Measurements from ENCODE around the gene CACNA1E. TPM values are rescaled to one million over a fixed set of nuclear protein-coding genes. Genes with fewer than 3 reads are reported as not detected.
A peak's percentile ranks its signal among the peaks of the same experiment; 100 is the strongest.

CACNA1E gene
- 0.06 TPM for polyA plus RNA-seq (2013, experiment 1 of 2)
- polyA plus RNA-seq (2013, experiment 2 of 2) = 0.03 TPM

GRCh38 chr1:181483285-181484195 is at the start of gene CACNA1E:
Gene CACNA1E (plus strand): TSS chr1:181483517. CDS start chr1:181483745, 228 bp downstream.
- no peak within 1 kb of the TSS for H3K4me3 ChIP-seq (ENCODE audit: low read length)
- H3K27me3 ChIP-seq (ENCODE audit: insufficient read depth, low read length, poor library complexity) = peaks cover 46% of the 10 kb centered on the region
- WGBS (ENCODE audit: extremely low coverage, insufficient coverage, low lambda C conversion rate) = no CpG with 5 or more reads among the region's 43 CpGs
- DNase-seq = no peak
- H3K79me2 ChIP-seq (ENCODE audit: control insufficient read depth, insufficient read depth, low read length) = no peaks in the 10 kb centered on the region
- no peaks in the 10 kb centered on the region for H3K79me1 ChIP-seq (ENCODE audit: low read length)
- no peak within 1 kb of the TSS for H3K18ac ChIP-seq (ENCODE audit: low read length)
- H3K9ac ChIP-seq (ENCODE audit: low read length) = no peak within 1 kb of the TSS
- H2BK15ac ChIP-seq (replicated peaks; ENCODE audit: low read depth) = no peak within 1 kb of the TSS
- no peak within 1 kb of the TSS for H4K5ac ChIP-seq (ENCODE audit: low read length)
- no peaks in the 10 kb centered on the region for H3K36me3 ChIP-seq (ENCODE audit: control insufficient read depth, insufficient read depth, low read length)
- no peak within 1 kb of the TSS for H4K8ac ChIP-seq (ENCODE audit: low read depth, low read length)
- no peak within 1 kb of the TSS for H3K27ac ChIP-seq (ENCODE audit: low read depth, low read length)
- peak within 1 kb of the TSS; percentile 47 for H3K56ac ChIP-seq (ENCODE audit: low read length)
- H2BK5ac ChIP-seq (ENCODE audit: low read length) = no peak within 1 kb of the TSS
- H3K23ac ChIP-seq (ENCODE audit: low read length) = no peak within 1 kb of the TSS
- H2BK120ac ChIP-seq (ENCODE audit: low read depth, low read length) = no peak within 1 kb of the TSS
- no peak within 1 kb of the TSS for H2AK5ac ChIP-seq (ENCODE audit: low read length)
- no peak within 1 kb of the TSS for H3K4ac ChIP-seq (ENCODE audit: low read depth, low read length)
- no peaks in the 10 kb centered on the region for H3K4me1 ChIP-seq (ENCODE audit: control insufficient read depth, low read depth, low read length)
- peak within 1 kb of the TSS; percentile 89 for H3K4me2 ChIP-seq (ENCODE audit: low read length)

- WGBS (ENCODE audit: extremely low coverage, insufficient coverage, low lambda C conversion rate) = no CpG with 5 or more reads among the region's 3 CpGs
- H3K56ac ChIP-seq (ENCODE audit: low read length) = no peak overlapping the region
- DNase-seq = no peak
- no peaks in the 10 kb centered on the region for H3K79me1 ChIP-seq (ENCODE audit: low read length)
- H3K4me1 ChIP-seq (ENCODE audit: control insufficient read depth, low read depth, low read length) = no peaks in the 10 kb centered on the region
- H3K4me2 ChIP-seq (ENCODE audit: low read length) = no peak overlapping the region
- H4K8ac ChIP-seq (ENCODE audit: low read depth, low read length) = no peak overlapping the region
- H3K4ac ChIP-seq (ENCODE audit: low read depth, low read length) = no peak overlapping the region
- H3K18ac ChIP-seq (ENCODE audit: low read length) = no peak overlapping the region
- H4K5ac ChIP-seq (ENCODE audit: low read length) = no peak overlapping the region
- H3K36me3 ChIP-seq (ENCODE audit: control insufficient read depth, insufficient read depth, low read length) = no peaks in the 10 kb centered on the region
- H2BK15ac ChIP-seq (replicated peaks; ENCODE audit: low read depth) = no peak overlapping the region
- H3K4me3 ChIP-seq (ENCODE audit: low read length) = no peak overlapping the region
- H3K9ac ChIP-seq (ENCODE audit: low read length) = no peak overlapping the region
- no peaks in the 10 kb centered on the region for H3K79me2 ChIP-seq (ENCODE audit: control insufficient read depth, insufficient read depth, low read length)
- no peaks in the 10 kb centered on the region for H3K27me3 ChIP-seq (ENCODE audit: insufficient read depth, low read length, poor library complexity)
- no peak overlapping the region for H3K23ac ChIP-seq (ENCODE audit: low read length)
- H2BK120ac ChIP-seq (ENCODE audit: low read depth, low read length) = no peak overlapping the region
- no peak overlapping the region for H2BK5ac ChIP-seq (ENCODE audit: low read length)
- H2AK5ac ChIP-seq (ENCODE audit: low read length) = no peak overlapping the region
- H3K27ac ChIP-seq (ENCODE audit: low read depth, low read length) = no peak overlapping the region
These were observed 49.4 kb upstream of the CACNA1E start for GRCh38 chr1:181433931-181434330.

GRCh38 chr1:181438013-181438412 is 45.3 kb upstream of the CACNA1E start:
- H3K79me2 ChIP-seq (ENCODE audit: control insufficient read depth, insufficient read depth, low read length) = no peaks in the 10 kb centered on the region
- H3K36me3 ChIP-seq (ENCODE audit: control insufficient read depth, insufficient read depth, low read length) = no peaks in the 10 kb centered on the region
- H3K79me1 ChIP-seq (ENCODE audit: low read length) = no peaks in the 10 kb centered on the region
- no peak overlapping the region for H4K8ac ChIP-seq (ENCODE audit: low read depth, low read length)
- H2BK5ac ChIP-seq (ENCODE audit: low read length) = no peak overlapping the region
- no peak overlapping the region for H3K18ac ChIP-seq (ENCODE audit: low read length)
- no peak overlapping the region for H2BK120ac ChIP-seq (ENCODE audit: low read depth, low read length)
- H2AK5ac ChIP-seq (ENCODE audit: low read length) = no peak overlapping the region
- no peaks in the 10 kb centered on the region for H3K4me1 ChIP-seq (ENCODE audit: control insufficient read depth, low read depth, low read length)
- H3K9ac ChIP-seq (ENCODE audit: low read length) = no peak overlapping the region
- H4K5ac ChIP-seq (ENCODE audit: low read length) = no peak overlapping the region
- no peak overlapping the region for H3K4me3 ChIP-seq (ENCODE audit: low read length)
- no peaks in the 10 kb centered on the region for H3K27me3 ChIP-seq (ENCODE audit: insufficient read depth, low read length, poor library complexity)
- H3K56ac ChIP-seq (ENCODE audit: low read length) = no peak overlapping the region
- H3K23ac ChIP-seq (ENCODE audit: low read length) = no peak overlapping the region
- no CpG with 5 or more reads among the region's 2 CpGs for WGBS (ENCODE audit: extremely low coverage, insufficient coverage, low lambda C conversion rate)
- H3K4me2 ChIP-seq (ENCODE audit: low read length) = no peak overlapping the region
- DNase-seq = no peak
- H2BK15ac ChIP-seq (replicated peaks; ENCODE audit: low read depth) = no peak overlapping the region
- H3K4ac ChIP-seq (ENCODE audit: low read depth, low read length) = no peak overlapping the region
- H3K27ac ChIP-seq (ENCODE audit: low read depth, low read length) = no peak overlapping the region

- WGBS (ENCODE audit: extremely low coverage, insufficient coverage, low lambda C conversion rate) = no CpG with 5 or more reads among the region's 4 CpGs
- no peak overlapping the region for H2BK15ac ChIP-seq (replicated peaks; ENCODE audit: low read depth)
These were observed 42.8 kb upstream of the CACNA1E start for GRCh38 chr1:181440510-181440909.

GRCh38 chr1:181442181-181442525 is 41.2 kb upstream of the CACNA1E start:
- H3K4me1 ChIP-seq (ENCODE audit: control insufficient read depth, low read depth, low read length) = no peaks in the 10 kb centered on the region
- no peaks in the 10 kb centered on the region for H3K36me3 ChIP-seq (ENCODE audit: control insufficient read depth, insufficient read depth, low read length)
- no peaks in the 10 kb centered on the region for H3K79me2 ChIP-seq (ENCODE audit: control insufficient read depth, insufficient read depth, low read length)
- no peak overlapping the region for H2BK15ac ChIP-seq (replicated peaks; ENCODE audit: low read depth)
- no peak overlapping the region for H3K27ac ChIP-seq (ENCODE audit: low read depth, low read length)
- H3K9ac ChIP-seq (ENCODE audit: low read length) = no peak overlapping the region
- H2AK5ac ChIP-seq (ENCODE audit: low read length) = no peak overlapping the region
- H4K5ac ChIP-seq (ENCODE audit: low read length) = no peak overlapping the region
- H3K56ac ChIP-seq (ENCODE audit: low read length) = no peak overlapping the region
- H3K23ac ChIP-seq (ENCODE audit: low read length) = no peak overlapping the region
- no peak overlapping the region for H3K4me3 ChIP-seq (ENCODE audit: low read length)
- no peak overlapping the region for H2BK5ac ChIP-seq (ENCODE audit: low read length)
- H3K4me2 ChIP-seq (ENCODE audit: low read length) = no peak overlapping the region
- H3K4ac ChIP-seq (ENCODE audit: low read depth, low read length) = no peak overlapping the region
- no peak overlapping the region for H4K8ac ChIP-seq (ENCODE audit: low read depth, low read length)
- no peak for DNase-seq
- H2BK120ac ChIP-seq (ENCODE audit: low read depth, low read length) = no peak overlapping the region
- no peaks in the 10 kb centered on the region for H3K79me1 ChIP-seq (ENCODE audit: low read length)
- H3K18ac ChIP-seq (ENCODE audit: low read length) = no peak overlapping the region
- no peaks in the 10 kb centered on the region for H3K27me3 ChIP-seq (ENCODE audit: insufficient read depth, low read length, poor library complexity)

More at GRCh38 chr1:181440510-181440909, 42.8 kb upstream of the CACNA1E start:
- Histone ChIP-seq H3K4me3 (ENCODE audit: low read length) (no peak overlapping the region), H4K8ac (ENCODE audit: low read depth, low read length) (no peak overlapping the region), H3K23ac (ENCODE audit: low read length) (no peak overlapping the region), H4K5ac (ENCODE audit: low read length) (no peak overlapping the region), H3K9ac (ENCODE audit: low read length) (no peak overlapping the region), H3K27ac (ENCODE audit: low read depth, low read length) (no peak overlapping the region), H3K4ac (ENCODE audit: low read depth, low read length) (no peak overlapping the region), H3K79me2 (ENCODE audit: control insufficient read depth, insufficient read depth, low read length) (no peaks in the 10 kb centered on the region), H3K79me1 (ENCODE audit: low read length) (no peaks in the 10 kb centered on the region), H3K36me3 (ENCODE audit: control insufficient read depth, insufficient read depth, low read length) (no peaks in the 10 kb centered on the region), H3K27me3 (ENCODE audit: insufficient read depth, low read length, poor library complexity) (no peaks in the 10 kb centered on the region), H3K18ac (ENCODE audit: low read length) (no peak overlapping the region), H3K4me1 (ENCODE audit: control insufficient read depth, low read depth, low read length) (no peaks in the 10 kb centered on the region), H2AK5ac (ENCODE audit: low read length) (no peak overlapping the region), H2BK120ac (ENCODE audit: low read depth, low read length) (no peak overlapping the region), H2BK5ac (ENCODE audit: low read length) (no peak overlapping the region), H3K4me2 (ENCODE audit: low read length) (no peak overlapping the region), H3K56ac (ENCODE audit: low read length) (no peak overlapping the region)
- DNase-seq = no peak
